ENCODE data around the gene WNT1. TPM values are rescaled to one million over a fixed set of nuclear protein-coding genes. Genes with fewer than 3 reads are reported as not detected.
A peak's percentile ranks its signal among the peaks of the same experiment; 100 is the strongest.

WNT1 gene
- total RNA-seq, 1 experiment from 2014 or later, result not detected

DNA sequence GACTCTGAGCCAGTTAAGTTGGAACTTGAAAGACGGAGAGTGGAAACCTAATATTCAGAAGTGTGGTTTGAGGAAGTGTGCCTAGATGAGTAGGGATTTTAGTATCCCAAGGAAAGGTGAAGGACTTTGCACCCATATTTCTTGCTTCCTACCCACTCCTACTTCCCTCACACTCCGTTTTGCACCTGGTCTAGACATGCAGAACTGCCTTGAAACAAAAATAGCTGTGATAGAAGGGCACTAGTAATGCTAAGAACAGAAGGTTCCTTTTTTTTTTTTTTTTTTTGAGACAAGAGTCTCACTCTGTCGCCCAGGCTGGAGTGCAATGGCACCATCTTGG is 20.1 kb upstream of the WNT1 start:
- Mint-ChIP-seq H3K36me3 (ENCODE audit: insufficient read depth in 1 of 3, low read depth in 3 of 3) (peaks cover 7 to 31% (median 16%) of the 10 kb centered on the region in 3 experiments; a peak in 6 of 7 replicates), H3K4me1 (peaks cover 23 to 24% of the 10 kb centered on the region in 2 experiments), H3K27ac (peak overlapping the region in 2 of 3 experiments; percentile 17 to 99; a peak in 5 of 7 replicates), H3K27me3 (ENCODE audit: low read depth) (peaks cover 6% of the 10 kb centered on the region), H3K4me3 (peak overlapping the region; percentile 97 to 99), H3K9me3 (no peaks in the 10 kb centered on the region; a peak in 1 of 5 replicates)
- H3K18ac ChIP-seq (ENCODE audit: insufficient read length, low read depth, low read length), result no peak overlapping the region
- H2BK15ac ChIP-seq (ENCODE audit: low read depth, low read length), result no peak overlapping the region
- H3K23me2 ChIP-seq (ENCODE audit: insufficient read length, low read depth, low read length, poor library complexity, severe bottlenecking), result peaks cover 9% of the 10 kb centered on the region
- no peak overlapping the region for H4K5ac ChIP-seq (ENCODE audit: insufficient read length, low read depth, low read length)
- peak overlapping the region; percentile 95 for H3K4me2 ChIP-seq (ENCODE audit: insufficient read depth, insufficient read length, low read length)
- peak overlapping the region; percentile 39 for H3K9ac ChIP-seq (ENCODE audit: extremely low read depth, insufficient read length, low read length)
- no peak overlapping the region for H4K8ac ChIP-seq (replicated peaks; ENCODE audit: insufficient read length, low read depth, low read length)
- no peak overlapping the region for H2BK12ac ChIP-seq (ENCODE audit: insufficient read length, low read depth, low read length)
- H3K79me2 ChIP-seq (ENCODE audit: insufficient read depth, low read length), result peaks cover 23% of the 10 kb centered on the region; the same call in 1 of the 2 replicates
- H3K14ac ChIP-seq (ENCODE audit: insufficient read depth, low read length), result no peak overlapping the region
- H4K20me1 ChIP-seq (ENCODE audit: control insufficient read depth, insufficient read depth, insufficient read length), result no peaks in the 10 kb centered on the region
- no peak overlapping the region for H3K56ac ChIP-seq (ENCODE audit: insufficient read length, low read depth, low read length)
- H2BK120ac ChIP-seq (ENCODE audit: low read depth, low read length, poor library complexity, severe bottlenecking), result no peak overlapping the region
- H3T11ph ChIP-seq (ENCODE audit: low read length), result no peak overlapping the region
- H2BK20ac ChIP-seq (ENCODE audit: low read depth, low read length, poor library complexity, severe bottlenecking), result no peak overlapping the region
- H3K23ac ChIP-seq (ENCODE audit: insufficient read length, low read depth, low read length), result no peak overlapping the region
- H2AFZ ChIP-seq (ENCODE audit: low read length), result peak overlapping the region; percentile 74
- TF ChIP-seq, protein P1, sequence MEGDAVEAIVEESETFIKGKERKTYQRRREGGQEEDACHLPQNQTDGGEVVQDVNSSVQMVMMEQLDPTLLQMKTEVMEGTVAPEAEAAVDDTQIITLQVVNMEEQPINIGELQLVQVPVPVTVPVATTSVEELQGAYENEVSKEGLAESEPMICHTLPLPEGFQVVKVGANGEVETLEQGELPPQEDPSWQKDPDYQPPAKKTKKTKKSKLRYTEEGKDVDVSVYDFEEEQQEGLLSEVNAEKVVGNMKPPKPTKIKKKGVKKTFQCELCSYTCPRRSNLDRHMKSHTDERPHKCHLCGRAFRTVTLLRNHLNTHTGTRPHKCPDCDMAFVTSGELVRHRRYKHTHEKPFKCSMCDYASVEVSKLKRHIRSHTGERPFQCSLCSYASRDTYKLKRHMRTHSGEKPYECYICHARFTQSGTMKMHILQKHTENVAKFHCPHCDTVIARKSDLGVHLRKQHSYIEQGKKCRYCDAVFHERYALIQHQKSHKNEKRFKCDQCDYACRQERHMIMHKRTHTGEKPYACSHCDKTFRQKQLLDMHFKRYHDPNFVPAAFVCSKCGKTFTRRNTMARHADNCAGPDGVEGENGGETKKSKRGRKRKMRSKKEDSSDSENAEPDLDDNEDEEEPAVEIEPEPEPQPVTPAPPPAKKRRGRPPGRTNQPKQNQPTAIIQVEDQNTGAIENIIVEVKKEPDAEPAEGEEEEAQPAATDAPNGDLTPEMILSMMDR (conservative IDR thresholded peaks at IDR 0.05), result no peak
- no peak for DNase-seq
- H2AK5ac ChIP-seq (ENCODE audit: insufficient read length, low read length), result no peak overlapping the region
- no peak overlapping the region for H4K91ac ChIP-seq (ENCODE audit: insufficient read length, low read depth, low read length)
- H3K79me1 ChIP-seq (ENCODE audit: insufficient read depth, low read depth, low read length, poor library complexity, severe bottlenecking), result no peaks in the 10 kb centered on the region
- no CpG with 5 or more reads among the region's 3 CpGs for WGBS (ENCODE audit: extremely low coverage, insufficient read length, low lambda C conversion rate)
- no peak overlapping the region for H3K4ac ChIP-seq (ENCODE audit: low read depth, low read length)
- 0 out of 2 replicates have a peak, but pooled peaks cover 2% of the 10 kb centered on the region for H3K4me1 ChIP-seq (ENCODE audit: insufficient read depth, low read length)
- no peaks in the 10 kb centered on the region for H3K9me3 ChIP-seq (ENCODE audit: control insufficient read depth, low read depth, low read length)
- no peak overlapping the region for H3K27ac ChIP-seq (ENCODE audit: insufficient read length, low read depth, low read length)
- no peak overlapping the region for H2BK5ac ChIP-seq (ENCODE audit: insufficient read length, low read length)
- H3K27me3 ChIP-seq (ENCODE audit: insufficient read depth, low read length), result no peaks in the 10 kb centered on the region; the same call in 1 of the 2 replicates

Measured in H9 (cell line).